SK-MEL-5 (cell line): ENCODE results near the gene SUPT4H1. TPM values are rescaled to one million over a fixed set of nuclear protein-coding genes. Genes with fewer than 3 reads are reported as not detected.

Experiments used
- DNase-seq: peaks from one replicate; pipeline ENCODE4 v3.0.0-alpha.2; 2016; ENCODE audit warnings: low read depth, low spot score
- in situ Hi-C: cut with HindIII; loops from 2 replicates; pipeline ENCODE4 v1.10.0; 2016; ENCODE audit warnings: low sequenced_read_pairs, high pct_unique_total_duplicates, low pct_unique_long_range_greater_than_20kb
- total RNA-seq: library from RNA; depleted of rRNA; stranded (reverse); fragments of >200 nt; shearing (Covaris generic); gene quantifications from 2 replicates; pipeline ENCODE4 v1.2.3, GENCODE V29; 2014

Gene SUPT4H1
- total RNA-seq, 1 experiment from 2014 or later: 102 TPM

DNA sequence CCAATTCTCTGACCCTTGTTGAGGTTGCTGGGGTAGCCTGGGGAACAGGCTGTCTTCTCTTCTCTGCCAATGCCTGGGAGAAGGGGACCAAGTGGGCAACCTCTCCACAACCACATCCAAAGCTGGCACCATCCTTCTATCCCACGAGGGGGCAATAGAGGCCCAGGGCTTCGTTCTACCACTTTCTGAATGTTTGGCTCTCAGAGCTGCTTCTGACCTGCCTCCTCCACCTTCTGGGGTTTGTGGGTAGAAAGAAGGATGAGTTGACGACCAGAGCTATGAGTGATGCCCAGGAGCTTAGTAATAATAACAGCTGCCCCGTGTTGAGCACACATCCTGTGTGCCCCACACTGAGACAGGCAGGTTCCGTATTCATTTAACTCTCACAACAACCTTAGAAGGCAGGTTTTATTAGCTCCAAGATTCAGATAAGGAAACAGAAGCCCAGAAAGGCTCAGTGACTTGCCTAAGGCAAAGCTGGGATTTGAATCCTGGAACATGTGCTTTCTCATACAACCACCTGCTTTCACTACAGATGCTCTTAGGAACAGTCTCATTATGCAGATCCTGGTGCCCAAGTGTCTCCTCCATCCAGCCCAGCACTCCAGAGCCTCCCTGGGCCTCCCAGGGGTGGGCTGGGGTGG is 34.5 kb downstream of the SUPT4H1 start:
- in situ Hi-C loops: no loop called here
- peak; percentile 89 for DNase-seq

DNA sequence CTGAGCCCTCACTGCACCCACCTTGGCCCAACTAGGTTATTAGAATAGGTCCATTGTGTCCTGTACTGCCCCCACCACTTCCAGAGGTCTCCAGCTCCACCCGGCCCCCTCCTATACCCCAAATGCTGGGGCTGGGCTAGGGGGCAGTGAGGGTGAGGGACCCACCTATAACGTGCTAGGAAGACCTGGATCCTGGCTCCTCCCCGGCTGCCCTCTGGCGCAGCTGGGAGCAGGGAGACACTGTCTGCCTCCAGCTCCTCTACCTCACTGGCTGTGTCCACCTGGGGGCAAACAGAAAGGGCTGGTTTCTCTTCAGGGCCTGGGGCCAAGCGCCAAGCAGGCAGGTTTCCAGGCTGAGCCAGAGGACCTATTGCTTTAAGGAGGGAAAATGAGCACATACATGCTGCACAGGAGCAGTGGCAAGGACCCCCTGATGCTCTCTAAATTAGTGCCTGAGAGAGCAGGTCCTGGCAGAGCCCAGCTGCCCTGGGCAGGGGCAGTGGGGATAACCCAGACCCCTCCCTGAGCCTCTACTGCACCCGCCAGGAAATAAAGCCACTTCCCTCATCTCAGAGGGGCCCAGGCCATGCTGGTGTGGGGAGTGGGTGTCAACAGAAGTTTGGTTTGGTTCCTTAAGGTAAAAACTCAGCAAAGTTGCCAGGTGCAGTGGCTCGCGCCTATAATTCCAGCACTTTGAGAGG is 35.6 kb downstream of the SUPT4H1 start:
- DNase-seq: no peak
- in situ Hi-C loops: no loop called here

- in situ Hi-C loops: no loop called here
- DNase-seq: no peak
These were observed 36.3 kb downstream of the SUPT4H1 start for GRCh38 chr17:58315750-58316149.

GRCh38 chr17:58315281-58315711 is 36.7 kb downstream of the SUPT4H1 start:
- in situ Hi-C loops: no loop called here
- no peak for DNase-seq

- peak; percentile 32 for DNase-seq
- in situ Hi-C loops: no loop called here
These were observed 37.3 kb downstream of the SUPT4H1 start for GRCh38 chr17:58314706-58315015.

- DNase-seq: no peak
- in situ Hi-C loops: no loop called here
These were observed 37.9 kb downstream of the SUPT4H1 start for GRCh38 chr17:58313815-58314705.

DNA sequence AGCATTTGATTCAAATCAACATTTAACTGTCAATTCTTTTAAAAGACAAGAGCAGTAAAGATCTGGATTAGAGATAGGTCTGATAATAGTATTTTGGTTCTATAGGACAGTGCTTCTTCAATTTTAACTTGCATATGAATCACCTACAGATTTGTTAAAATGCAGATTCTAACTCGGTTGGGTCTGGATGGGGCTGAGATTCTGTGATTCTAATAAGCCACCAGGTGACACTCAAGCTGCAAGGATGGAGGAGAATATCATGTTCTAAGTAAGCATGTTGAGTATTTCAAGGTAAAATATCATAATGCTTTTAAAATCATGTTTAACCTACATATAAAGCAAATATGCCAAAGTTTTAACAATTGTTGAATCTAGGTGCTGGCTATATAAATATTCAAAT is 39.2 kb downstream of the SUPT4H1 start:
- in situ Hi-C loops: no loop called here
- no peak for DNase-seq

DNA sequence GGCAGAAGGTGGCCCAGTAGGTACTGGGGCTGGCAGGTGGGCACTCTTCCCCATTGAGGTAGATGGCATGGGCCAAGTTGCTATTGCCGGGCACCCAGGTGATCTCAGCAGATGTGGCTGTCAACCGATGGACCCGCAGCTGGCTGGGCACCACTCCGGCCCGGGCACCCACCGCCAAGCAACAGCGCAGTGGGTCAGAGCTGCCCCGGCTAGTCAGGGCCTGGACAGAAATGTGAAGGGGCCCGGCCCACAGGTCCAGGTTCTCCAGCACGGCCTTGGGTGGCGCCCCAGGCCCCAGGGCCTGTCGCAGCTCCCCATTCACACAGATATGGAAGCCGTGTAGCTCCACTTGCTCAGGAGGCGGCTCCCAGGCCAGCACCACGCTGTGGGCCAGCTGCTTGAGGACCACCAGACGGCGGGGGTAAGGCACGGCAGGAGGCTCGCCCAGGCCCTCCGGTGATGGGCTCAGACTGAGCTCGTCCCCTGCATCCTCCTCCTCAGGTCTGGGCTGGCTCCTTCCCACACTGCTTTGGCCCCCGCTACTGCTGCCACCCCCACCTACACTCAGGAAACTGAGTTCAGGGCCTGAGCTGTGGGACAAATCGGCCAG is 39.9 kb downstream of the SUPT4H1 start:
- DNase-seq: no peak
- in situ Hi-C loops: no loop called here

- DNase-seq: no peak
- in situ Hi-C loops: no loop called here
These were observed 40.5 kb downstream of the SUPT4H1 start for GRCh38 chr17:58311429-58311894.

DNA sequence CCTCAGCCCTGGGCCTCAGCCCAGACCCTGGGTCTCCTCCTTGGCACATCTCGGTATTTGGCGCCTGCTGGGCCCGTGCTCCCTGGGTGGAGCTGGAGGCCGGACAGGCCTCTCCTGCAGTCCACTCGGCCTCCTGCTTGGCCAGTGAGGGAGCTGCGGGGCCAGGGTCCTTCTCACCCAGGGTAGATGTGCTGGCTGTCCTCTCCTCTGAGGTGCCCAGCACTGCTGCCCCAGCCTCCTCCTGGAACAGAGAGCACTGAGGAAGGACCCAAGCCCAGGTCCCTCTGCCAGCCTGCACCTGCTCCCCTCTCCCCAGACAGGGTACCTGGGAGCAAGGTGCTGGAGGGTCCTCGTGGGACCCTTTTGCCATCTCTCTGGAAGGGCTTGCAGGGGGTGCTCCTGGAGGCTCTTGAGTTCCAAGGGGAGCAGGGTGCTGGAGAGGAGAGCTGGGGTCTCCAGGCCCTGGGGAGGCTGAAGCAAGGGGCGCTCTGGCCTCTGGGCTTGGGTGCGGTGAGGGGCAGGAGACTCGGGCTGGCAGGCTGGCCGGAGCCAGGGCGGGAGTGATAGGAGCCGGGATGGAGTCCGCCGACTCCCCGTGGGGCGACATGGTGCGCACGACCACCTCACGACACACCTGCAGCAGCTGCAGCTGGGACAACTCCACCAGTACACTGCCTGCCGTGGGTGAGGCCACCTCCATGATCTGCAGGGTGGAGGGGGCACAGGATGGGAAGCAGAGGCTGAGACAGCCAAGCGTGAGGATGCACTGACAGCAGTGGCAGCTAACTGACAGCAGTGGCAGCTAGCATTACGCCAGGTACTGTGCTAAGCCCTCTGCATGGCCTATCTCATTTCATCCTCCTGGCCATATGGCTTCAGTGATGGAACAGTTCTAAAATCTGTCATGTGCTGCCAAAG is 41.2 kb downstream of the SUPT4H1 start:
- no peak for DNase-seq
- in situ Hi-C loops: no loop called here

- in situ Hi-C loops: no loop called here
- no peak for DNase-seq
These were observed 42.1 kb downstream of the SUPT4H1 start for GRCh38 chr17:58309918-58310259.

GRCh38 chr17:58308985-58309917 is 42.8 kb downstream of the SUPT4H1 start:
- no peak for DNase-seq
- in situ Hi-C loops: no loop called here

- no peak for DNase-seq
These were observed 43.6 kb downstream of the SUPT4H1 start for GRCh38 chr17:58308173-58308984.

DNA sequence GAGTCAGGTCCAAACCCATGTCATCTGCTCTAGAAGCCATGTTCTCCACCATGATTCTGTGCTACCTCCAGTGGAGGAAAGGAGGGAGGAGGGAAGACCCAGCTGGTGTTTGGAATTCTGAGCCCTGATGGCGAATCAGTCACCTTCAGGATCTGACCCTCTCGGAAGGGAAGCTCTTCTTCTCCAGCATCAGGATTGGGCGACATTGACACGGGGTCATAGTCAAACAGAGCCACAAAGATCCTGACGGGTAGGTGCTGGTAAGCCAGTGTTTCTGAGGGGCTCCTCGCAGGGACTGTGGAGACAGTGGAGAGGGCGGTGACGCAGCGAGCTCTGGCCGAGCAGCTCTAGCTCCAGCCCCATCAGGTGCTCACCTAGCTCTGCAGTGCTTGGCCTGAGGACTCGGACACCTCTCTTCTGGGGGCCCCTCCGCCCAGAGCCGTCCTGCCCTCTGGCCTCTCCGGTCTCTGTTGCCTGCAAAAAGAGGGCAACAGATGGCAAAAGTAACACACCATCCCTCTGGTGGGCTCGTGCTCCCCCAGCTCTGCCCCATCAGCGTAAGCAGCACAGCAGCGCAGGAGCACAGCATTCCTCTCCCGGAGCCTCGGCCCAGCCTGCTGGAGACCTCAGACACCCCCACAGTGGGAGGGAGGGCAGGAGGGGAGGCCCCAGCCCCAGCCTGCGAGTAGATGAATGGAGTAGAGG is 44.4 kb downstream of the SUPT4H1 start:
- in situ Hi-C loops: no loop called here

More at GRCh38 chr17:58308173-58308984, 43.6 kb downstream of the SUPT4H1 start:
- in situ Hi-C loops: no loop called here

More for the DNA sequence above, 44.4 kb downstream of the SUPT4H1 start:
- no peak for DNase-seq
